Measurements from ENCODE around the gene TRMT2A. TPM values are rescaled to one million over a fixed set of nuclear protein-coding genes. Genes with fewer than 3 reads are reported as not detected.

Gene TRMT2A
- total and polyA plus RNA-seq, 2 donors from 2014 or later: 37.3 to 50.0 TPM

DNA sequence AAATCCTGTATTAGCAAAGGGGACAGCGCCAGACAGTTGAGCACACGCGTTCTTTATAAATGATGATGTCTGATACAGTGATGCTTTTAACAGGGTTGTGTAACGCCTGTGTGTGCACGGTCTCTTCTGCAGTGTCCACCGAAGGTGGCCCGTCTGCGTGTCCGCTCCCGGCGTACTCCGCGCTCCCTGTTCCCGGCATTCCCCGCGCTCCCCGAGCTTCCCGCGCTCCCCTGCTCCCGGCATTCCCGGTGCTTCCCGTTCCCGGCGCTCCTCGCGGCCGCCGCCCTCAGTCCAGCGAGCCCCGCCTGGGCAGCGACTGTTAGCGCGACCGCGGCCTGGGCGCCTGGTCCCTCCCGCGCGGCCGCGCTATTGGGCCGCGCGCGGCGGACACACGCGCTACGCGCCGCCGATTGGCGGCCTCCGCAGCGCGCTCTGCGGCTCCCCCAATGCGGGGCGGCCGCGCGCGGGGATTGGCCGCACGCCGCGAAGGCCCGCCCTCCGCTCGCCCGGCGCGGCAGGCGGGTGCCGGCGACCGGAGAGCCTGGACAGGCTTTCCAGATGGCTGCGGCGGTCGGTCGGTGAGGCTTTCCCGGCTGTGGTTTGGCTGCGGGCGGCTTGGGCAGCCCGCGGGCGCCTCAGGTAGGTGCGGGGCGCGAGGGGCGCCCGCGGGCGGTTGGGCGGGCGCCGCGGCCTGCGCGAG lies 37.1 kb downstream of the TRMT2A start, which contains the start of gene DGCR8:
Gene DGCR8 (plus strand): TSS at position 497 of the 700 bp plus-strand sequence. CDS start 5,723 bp downstream, outside the sequence.
- Histone ChIP-seq H3K27me3 (ENCODE audit: control insufficient read depth, insufficient read depth, low read length) (no peaks in the 10 kb centered on the region), H3K9ac (ENCODE audit: low read length in 3 of 3) (peak within 1 kb of the TSS; percentile 76 to 98 (median 82)), H3K27ac (ENCODE audit: low read depth in 2 of 2, low read length in 2 of 2) (peak within 1 kb of the TSS; percentile 39 to 75), H3K4me1 (ENCODE audit: control insufficient read depth in 2 of 3, insufficient read depth in 2 of 3, low read depth in 1 of 3, low read length in 3 of 3) (peaks cover 0 to 30% (median 21%) of the 10 kb centered on the region in 3 donors), H3K36me3 (ENCODE audit: control insufficient read depth in 2 of 3, insufficient read depth in 3 of 3, low read length in 3 of 3) (no peaks in the 10 kb centered on the region), H3K4me3 (ENCODE audit: low read length in 3 of 3) (peak within 1 kb of the TSS; percentile 89 to 98 (median 92)), H3K9me3 (ENCODE audit: control insufficient read depth in 2 of 3, insufficient read depth in 1 of 3, low read length in 3 of 3) (no peaks in the 10 kb centered on the region)
- DNase-seq (peak; percentile 96 to 99 (median 97)), FAIRE-seq (no peak)
- intact Hi-C loops (cut with DNase I): no loop called here
- TF ChIP-seq, protein P1, sequence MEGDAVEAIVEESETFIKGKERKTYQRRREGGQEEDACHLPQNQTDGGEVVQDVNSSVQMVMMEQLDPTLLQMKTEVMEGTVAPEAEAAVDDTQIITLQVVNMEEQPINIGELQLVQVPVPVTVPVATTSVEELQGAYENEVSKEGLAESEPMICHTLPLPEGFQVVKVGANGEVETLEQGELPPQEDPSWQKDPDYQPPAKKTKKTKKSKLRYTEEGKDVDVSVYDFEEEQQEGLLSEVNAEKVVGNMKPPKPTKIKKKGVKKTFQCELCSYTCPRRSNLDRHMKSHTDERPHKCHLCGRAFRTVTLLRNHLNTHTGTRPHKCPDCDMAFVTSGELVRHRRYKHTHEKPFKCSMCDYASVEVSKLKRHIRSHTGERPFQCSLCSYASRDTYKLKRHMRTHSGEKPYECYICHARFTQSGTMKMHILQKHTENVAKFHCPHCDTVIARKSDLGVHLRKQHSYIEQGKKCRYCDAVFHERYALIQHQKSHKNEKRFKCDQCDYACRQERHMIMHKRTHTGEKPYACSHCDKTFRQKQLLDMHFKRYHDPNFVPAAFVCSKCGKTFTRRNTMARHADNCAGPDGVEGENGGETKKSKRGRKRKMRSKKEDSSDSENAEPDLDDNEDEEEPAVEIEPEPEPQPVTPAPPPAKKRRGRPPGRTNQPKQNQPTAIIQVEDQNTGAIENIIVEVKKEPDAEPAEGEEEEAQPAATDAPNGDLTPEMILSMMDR (IDR thresholded peaks at IDR 0.05; ENCODE audit: borderline replicate concordance, extremely low read depth, insufficient read depth): no peak

- FAIRE-seq: no peak
- TF ChIP-seq, protein P1 (IDR thresholded peaks at IDR 0.05; ENCODE audit: borderline replicate concordance, extremely low read depth, insufficient read depth): no peak
- no peak overlapping the region for H3K27ac ChIP-seq (ENCODE audit: low read depth in 2 of 2, low read length in 2 of 2)
- H3K27me3 ChIP-seq (ENCODE audit: control insufficient read depth, insufficient read depth, low read length): no peaks in the 10 kb centered on the region
- H3K9ac ChIP-seq (ENCODE audit: low read length in 3 of 3): no peak overlapping the region
- H3K36me3 ChIP-seq (ENCODE audit: control insufficient read depth in 2 of 3, insufficient read depth in 3 of 3, low read length in 3 of 3): no peaks in the 10 kb centered on the region
- DNase-seq: peak in 1 of 5 donors; percentile 12
- no peaks in the 10 kb centered on the region for H3K9me3 ChIP-seq (ENCODE audit: control insufficient read depth in 2 of 3, insufficient read depth in 1 of 3, low read length in 3 of 3)
- H3K4me3 ChIP-seq (ENCODE audit: low read length in 3 of 3): no peak overlapping the region
- intact Hi-C loops (cut with DNase I): no loop called here
- peaks cover 0 to 10% (median 3%) of the 10 kb centered on the region in 3 donors for H3K4me1 ChIP-seq (ENCODE audit: control insufficient read depth in 2 of 3, insufficient read depth in 2 of 3, low read depth in 1 of 3, low read length in 3 of 3)
Observed at GRCh38 chr22:20076627-20077172, 40.3 kb downstream of the TRMT2A start.

DNA sequence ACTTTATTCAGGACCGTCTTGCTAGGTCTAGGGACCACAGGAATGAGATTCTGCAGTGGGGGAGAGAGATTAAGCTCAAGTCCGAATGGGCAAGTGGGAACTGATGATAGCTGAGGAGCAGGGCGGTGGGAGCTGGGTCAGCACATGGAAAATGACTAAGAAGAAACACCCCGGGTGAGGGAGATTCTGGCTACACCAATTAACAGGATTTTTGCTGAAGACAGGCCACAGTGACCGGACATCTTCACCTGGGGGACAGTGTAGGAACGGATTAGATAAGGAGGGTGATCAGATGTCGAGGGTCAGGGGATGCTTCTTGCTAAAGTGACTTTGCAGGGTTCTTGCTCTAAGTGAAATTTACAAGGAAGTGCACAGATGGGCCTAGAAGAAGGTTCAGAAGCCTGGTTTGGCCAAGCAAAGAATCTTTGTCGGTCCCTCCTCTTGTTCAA lies 45.5 kb downstream of the TRMT2A start:
- intact Hi-C loops (cut with DNase I): no loop called here
- DNase-seq (peak in 1 of 5 donors; percentile 0), FAIRE-seq (no peak)
- Histone ChIP-seq H3K4me3 (ENCODE audit: low read length in 3 of 3) (no peak overlapping the region), H3K36me3 (ENCODE audit: control insufficient read depth in 2 of 3, insufficient read depth in 3 of 3, low read length in 3 of 3) (no peaks in the 10 kb centered on the region), H3K27ac (ENCODE audit: low read depth in 2 of 2, low read length in 2 of 2) (no peak overlapping the region), H3K9ac (ENCODE audit: low read length in 3 of 3) (no peak overlapping the region), H3K4me1 (ENCODE audit: control insufficient read depth in 2 of 3, insufficient read depth in 2 of 3, low read depth in 1 of 3, low read length in 3 of 3) (no peaks in the 10 kb centered on the region), H3K9me3 (ENCODE audit: control insufficient read depth in 2 of 3, insufficient read depth in 1 of 3, low read length in 3 of 3) (no peaks in the 10 kb centered on the region), H3K27me3 (ENCODE audit: control insufficient read depth, insufficient read depth, low read length) (no peaks in the 10 kb centered on the region)
- TF ChIP-seq, protein P1 (IDR thresholded peaks at IDR 0.05; ENCODE audit: borderline replicate concordance, extremely low read depth, insufficient read depth): no peak

All from kidney (tissue), 14 donors.